GM12865 (cell line): Measurements from ENCODE around the gene ZNF236.

Experiments
- DNase-seq: peaks from one replicate; pipeline ENCODE4 v3.0.0; 2010; ENCODE audit warnings: low read depth
- H3K4me3 ChIP-seq: 2 replicates; pipeline ENCODE4 v1.5.1; 2011; ENCODE audit warnings: mild to moderate bottlenecking, low read depth, low read length, control low read depth
- CTCF ChIP-seq: IDR thresholded peaks from 2 replicates; pipeline ENCODE4 v1.5.1; 2011; ENCODE audit warnings: low read length, control low read depth, low read depth, inconsistent platforms; ENCODE audit not compliant: insufficient read depth; ENCODE audit errors: missing control alignments

Gene ZNF236

GRCh38 chr18:77004555-77005380, 182.4 kb downstream of the ZNF236 start:
- no peak overlapping the region for H3K4me3 ChIP-seq
- no peak for DNase-seq
- no peak for TF ChIP-seq CTCF

GRCh38 chr18:77005651-77006195, 183.4 kb downstream of the ZNF236 start:
- DNase-seq = no peak
- no peak for TF ChIP-seq CTCF
- no peak overlapping the region for H3K4me3 ChIP-seq

GRCh38 chr18:77006305-77007175, 184.2 kb downstream of the ZNF236 start:
- TF ChIP-seq CTCF = no peak
- DNase-seq = no peak
- no peak overlapping the region for H3K4me3 ChIP-seq

DNA sequence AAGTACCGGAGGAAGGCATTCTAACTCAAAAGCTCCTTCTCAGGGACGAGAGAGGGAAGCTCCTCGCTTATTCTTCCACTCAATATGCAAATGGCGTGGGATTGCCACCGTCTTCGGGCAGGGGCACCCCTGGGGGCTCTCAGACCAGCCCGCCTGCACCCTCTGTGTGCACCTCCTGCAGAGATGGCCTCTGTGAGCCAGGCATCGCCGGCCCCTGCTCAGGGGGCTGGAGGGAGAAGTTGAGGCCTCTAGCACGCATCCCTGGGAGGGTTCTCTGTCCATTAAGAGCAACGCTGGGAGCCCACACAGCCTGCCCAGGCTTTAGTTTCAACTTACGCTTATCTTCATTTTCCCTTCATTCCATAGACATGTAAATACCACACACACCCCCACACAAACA, 184.9 kb downstream of the ZNF236 start:
- DNase-seq = no peak
- H3K4me3 ChIP-seq = no peak overlapping the region
- no peak for TF ChIP-seq CTCF

DNA sequence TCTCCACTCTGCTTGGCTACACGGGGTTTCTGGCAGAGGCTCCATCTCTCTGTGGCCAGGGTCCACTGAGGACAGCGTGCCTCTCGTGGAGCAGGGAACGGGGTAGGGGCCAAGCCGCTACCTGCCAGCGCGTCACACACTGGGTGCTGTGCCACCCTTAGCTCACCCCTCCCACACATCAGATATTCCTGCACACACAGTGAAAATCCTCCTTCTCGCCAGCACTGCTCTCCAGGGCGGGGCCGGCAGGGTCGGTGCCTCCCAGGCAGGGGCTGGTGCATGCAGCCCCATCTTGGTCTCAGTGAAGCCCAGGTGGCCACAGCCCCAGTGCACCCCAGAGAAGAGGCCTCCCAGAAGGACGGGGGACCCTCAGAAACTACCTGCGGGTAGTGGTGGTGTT, 185.6 kb downstream of the ZNF236 start:
- TF ChIP-seq CTCF = no peak
- DNase-seq = no peak
- no peak overlapping the region for H3K4me3 ChIP-seq

DNA sequence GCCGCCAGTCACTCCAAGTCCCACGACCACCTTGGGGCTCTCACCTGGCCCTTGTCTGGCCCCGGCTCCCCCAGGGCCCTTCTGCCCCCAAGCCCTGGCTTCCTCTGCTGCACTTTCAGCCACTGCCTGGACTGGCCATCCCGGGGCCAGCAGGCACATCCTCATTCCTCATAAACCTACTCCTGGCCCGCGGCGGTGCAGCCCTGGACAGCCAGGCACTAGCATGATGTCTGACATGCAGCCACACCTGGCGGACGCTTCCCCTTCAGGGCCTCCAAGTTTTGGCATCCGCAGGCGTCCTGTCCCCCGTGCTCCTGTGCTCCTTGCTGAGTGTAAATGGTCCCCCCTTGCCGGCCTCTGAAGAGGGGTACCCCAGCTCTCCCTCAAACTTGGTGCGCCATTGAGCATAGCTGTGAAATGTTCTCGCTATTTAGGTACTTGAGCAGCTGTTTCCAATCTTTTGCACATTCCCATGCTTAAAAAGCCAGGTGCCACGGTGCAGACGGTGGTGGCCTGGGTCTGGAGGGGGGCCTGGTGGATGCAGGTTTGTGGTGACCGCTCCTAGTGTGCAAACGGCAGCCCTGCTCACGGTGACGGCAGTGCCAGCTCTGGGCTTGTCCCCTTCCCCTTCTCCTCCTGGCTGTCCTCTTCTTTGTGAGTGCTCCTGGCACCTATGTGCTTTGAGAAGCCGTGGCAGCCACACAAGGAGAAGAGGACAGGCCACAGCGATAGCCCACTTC, 186.4 kb downstream of the ZNF236 start:
- TF ChIP-seq CTCF = no peak
- no peak for DNase-seq
- no peak overlapping the region for H3K4me3 ChIP-seq
